Psoas muscle (tissue), 8 donors: ENCODE measurements around the gene INTS15. TPM values are rescaled to one million over a fixed set of nuclear protein-coding genes. Genes with fewer than 3 reads are reported as not detected.

ENCODE experiments used
- ATAC-seq, 4 donors: fragments of 200-7000 bp; cut with Tn5 transposase; one replicate each; pipeline ENCODE4 v1.9.1; 2020; ENCODE audit warnings: moderate library complexity in 3 of 4, mild to moderate bottlenecking in 2 of 4
- DNase-seq, 2 donors: peaks; one replicate each; pipeline ENCODE4 v3.0.0-alpha.2; 2020
- H3K27ac ChIP-seq: fragments of 200-600 bp; one replicate; pipeline ENCODE4 v1.8.0; 2022
- H3K27me3 ChIP-seq, 3 donors: fragments of 200-600 bp in 1 of 3; one replicate each; pipeline versions ENCODE4 v1.6.1 to v1.8.0; 2013 to 2022; ENCODE audit warnings: low read length in 2 of 3, mild to moderate bottlenecking in 2 of 3, moderate library complexity in 1 of 3; ENCODE audit not compliant: insufficient read depth in 3 of 3
- H3K36me3 ChIP-seq, 2 donors: fragments of 200-600 bp in 1 of 2; one replicate each; pipeline versions ENCODE4 v1.6.1 to v1.8.0; 2013 to 2022; ENCODE audit warnings: low read depth in 1 of 2, mild to moderate bottlenecking in 1 of 2, moderate library complexity in 1 of 2; ENCODE audit not compliant: insufficient read depth in 1 of 2
- H3K4me1 ChIP-seq: fragments of 200-600 bp; one replicate; pipeline ENCODE4 v1.8.0; 2022
- H3K4me3 ChIP-seq: fragments of 200-600 bp; one replicate; pipeline ENCODE4 v1.8.0; 2022; ENCODE audit warnings: mild to moderate bottlenecking
- H3K9me3 ChIP-seq: fragments of 200-600 bp; one replicate; pipeline ENCODE4 v1.8.0; 2022
- CTCF ChIP-seq: fragments of 200-600 bp; IDR thresholded peaks from one replicate; pipeline ENCODE4 v1.8.0; 2022; ENCODE audit warnings: antibody characterized with exemption
- WGBS, 3 donors: extraction: QIAGEN DNeasy Blood & Tissue Kit; methylation state at CpG; one replicate each; pipeline versions ENCODE4 v1.1.6 to v1.1.7; 2013; 5-methylcytosine and 5-hydroxymethylcytosine counted together
- intact Hi-C, 2 donors: fragments of 100-400 bp; cut with DNase I; formaldehyde crosslinking; loops; one replicate each; pipeline versions ENCODE4 v1.11.0 to v1.14.2; 2022
- polyA plus RNA-seq, 3 donors: library from polyadenylated mRNA; stranded (reverse); fragments of 200-250 nt; gene quantifications; one replicate each; pipeline ENCODE4 v1.2.3, GENCODE V29; 2013
- total RNA-seq, 4 donors: library from RNA; stranded (reverse); fragmentation: NEBNext Ultra II Directional in 2 of 4; extraction: Animal tissue kit (Norgen Biotek cat#: 25700) in 2 of 4; gene quantifications; one replicate each; pipeline versions ENCODE4 v1.2.1 to v1.2.4, GENCODE V29; 2021 to 2023
- donor health status: healthy with polysubstance abuse.
- donor health status: DM: no; HTN: no; CAD: no; lungs with moderate emphysema.
- donor health status: Bipolar disorder and iron deficiency.
- donor health status: healthy.
- donor health status: DM: yes; HTN: yes; CAD: no.
- donor health status: DM: no; HTN: no; CAD: no.
- donor health status: DM: no; HTN: no; CAD: no.
- donor health status: DM: yes; HTN: yes; CAD: no.

INTS15 gene
- total and polyA plus RNA-seq, 7 donors = 14.1 to 46.0 (median 24.0) TPM

GRCh38 chr7:6637544-6638229, 47.9 kb downstream of the INTS15 start:
- Histone ChIP-seq H3K36me3 (peaks cover 0 to 28% of the 10 kb centered on the region in 2 donors), H3K27ac (peak overlapping the region; percentile 71), H3K27me3 (no peaks in the 10 kb centered on the region), H3K4me3 (peak overlapping the region; percentile 96), H3K9me3 (no peaks in the 10 kb centered on the region), H3K4me1 (peaks cover 12% of the 10 kb centered on the region)
- DNase-seq (no peak), ATAC-seq (peak; percentile 20 to 38 (median 26))
- WGBS, 3 donors = 1 to 4% (median 2%) methylated on average over 25 to 60 of the region's 60 CpGs
- intact Hi-C loops = loop anchor here in 1 of 2 donors (2.0 kb wide), 1 partner anchor 49 kb away; no protein-coding TSS in a partner anchor
- TF ChIP-seq CTCF = peak; percentile 18

GRCh38 chr7:6639032-6639431, 49.2 kb downstream of the INTS15 start:
- no peak for TF ChIP-seq CTCF
- Histone ChIP-seq H3K36me3 (peaks cover 7 to 41% of the 10 kb centered on the region in 2 donors), H3K27ac (no peak overlapping the region), H3K4me3 (peak overlapping the region; percentile 96), H3K9me3 (no peaks in the 10 kb centered on the region), H3K27me3 (no peaks in the 10 kb centered on the region), H3K4me1 (peaks cover 12% of the 10 kb centered on the region)
- WGBS, 3 donors = 75 to 88% (median 78%) methylated on average over 4 of the region's 4 CpGs
- DNase-seq (no peak), ATAC-seq (no peak)
- intact Hi-C loops = loop anchor here in 1 of 2 donors (2.0 kb wide), 1 partner anchor 50 kb away; no protein-coding TSS in a partner anchor

GRCh38 chr7:6639627-6640026, 49.8 kb downstream of the INTS15 start:
- Histone ChIP-seq H3K4me1 (peaks cover 12% of the 10 kb centered on the region), H3K9me3 (no peaks in the 10 kb centered on the region), H3K36me3 (peaks cover 7 to 47% of the 10 kb centered on the region in 2 donors), H3K27ac (no peak overlapping the region), H3K4me3 (no peak overlapping the region), H3K27me3 (no peaks in the 10 kb centered on the region)
- ATAC-seq (no peak), DNase-seq (no peak)
- TF ChIP-seq CTCF = no peak
- intact Hi-C loops = loop anchor here (2.0 to 10.0 kb wide), 2 partner anchors 51 to 85 kb away; no protein-coding TSS in a partner anchor
- WGBS, 3 donors = 87 to 92% (median 90%) methylated on average over 11 of the region's 11 CpGs

- no peak for TF ChIP-seq CTCF
- ATAC-seq (peak in 1 of 4 donors; percentile 18), DNase-seq (peak in 1 of 2 donors; percentile 68)
- Histone ChIP-seq H3K9me3 (no peaks in the 10 kb centered on the region), H3K27me3 (no peaks in the 10 kb centered on the region), H3K36me3 (peaks cover 7 to 54% of the 10 kb centered on the region in 2 donors), H3K27ac (no peak overlapping the region), H3K4me1 (peaks cover 12% of the 10 kb centered on the region), H3K4me3 (no peak overlapping the region)
- intact Hi-C loops = loop anchor here in 1 of 2 donors (10.0 kb wide), 1 partner anchor 85 kb away; no protein-coding TSS in a partner anchor
- 62 to 70% (median 64%) methylated on average over 11 of the region's 11 CpGs for WGBS, 3 donors
Measured at GRCh38 chr7:6640246-6640721, 50.5 kb downstream of the INTS15 start.
